ENCODE measurements around the gene CYP11A1. TPM values are rescaled to one million over a fixed set of nuclear protein-coding genes. Genes with fewer than 3 reads are reported as not detected.
"Not testable (repeated sequence)": the region's sequence is repeated elsewhere in the genome, so short reads cannot be mapped to it uniquely, and the experiment has no call there.

Gene CYP11A1
- polyA plus RNA-seq, 3 donors: 1.00 to 1.2 (median 1.1) TPM

DNA sequence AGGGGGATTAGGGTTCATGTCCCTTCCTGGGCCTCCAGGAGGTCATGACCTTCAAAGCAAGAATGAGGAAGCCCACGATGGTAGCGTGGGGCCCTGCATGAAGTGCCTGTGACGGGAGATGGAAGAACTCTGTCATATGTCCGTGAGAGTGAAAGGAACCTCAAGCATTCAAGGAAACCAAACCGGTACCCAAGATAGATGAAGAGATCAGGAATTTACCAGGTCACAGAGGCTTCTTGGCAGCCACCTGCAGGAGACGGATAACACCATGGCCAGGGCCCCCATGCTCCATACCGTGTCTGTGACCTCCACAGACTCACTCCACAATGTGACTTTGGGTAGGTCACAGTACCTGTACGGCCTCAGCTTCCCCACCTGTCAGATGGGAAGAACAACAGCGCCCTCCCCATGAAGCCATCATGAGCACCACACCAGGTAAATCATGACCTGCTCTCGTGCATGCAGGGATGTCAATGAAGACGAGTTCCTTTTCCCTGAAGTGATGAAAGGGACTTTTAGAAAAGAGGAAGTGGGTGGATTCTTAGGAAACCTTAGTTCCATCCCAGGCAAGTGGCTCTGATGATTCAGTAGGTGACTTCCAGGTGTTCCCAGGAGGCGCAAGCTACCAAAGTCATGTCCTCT is 23.3 kb upstream of the CYP11A1 start:
- no peak for DNase-seq (ENCODE audit: extremely low read depth in 1 of 11, low read depth in 9 of 11, low spot score in 4 of 11)

DNA sequence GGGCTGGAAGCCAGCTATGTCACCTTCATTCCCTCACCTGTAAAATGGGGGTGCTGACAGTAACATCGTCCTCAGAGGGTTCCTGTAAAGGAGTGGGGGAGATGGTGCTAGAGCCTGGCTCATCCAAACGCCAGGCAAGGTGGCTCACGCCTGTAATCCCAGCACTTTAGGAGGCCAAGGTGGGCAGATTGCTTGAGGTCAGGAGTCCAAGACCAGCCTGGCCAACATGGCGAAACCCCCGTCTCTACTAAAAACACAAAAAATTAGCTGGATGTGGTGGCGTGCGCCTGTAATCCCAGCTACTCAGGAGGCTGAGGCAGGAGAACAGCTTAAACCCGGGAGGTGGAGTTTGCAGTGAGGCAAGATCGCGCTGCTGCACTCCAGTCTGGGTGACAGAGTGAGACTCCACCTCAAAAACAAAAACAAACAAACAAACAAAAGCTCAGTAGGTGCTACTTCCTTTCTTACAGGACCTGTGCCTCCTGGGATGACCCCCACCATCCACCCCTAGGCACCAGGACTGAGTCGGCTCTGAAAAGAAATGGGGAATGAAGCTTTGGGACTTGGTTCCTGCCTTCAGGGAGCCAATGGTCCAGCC is 22.7 kb upstream of the CYP11A1 start:
- not testable (repeated sequence) for DNase-seq (ENCODE audit: extremely low read depth in 1 of 11, low read depth in 9 of 11, low spot score in 4 of 11)

DNA sequence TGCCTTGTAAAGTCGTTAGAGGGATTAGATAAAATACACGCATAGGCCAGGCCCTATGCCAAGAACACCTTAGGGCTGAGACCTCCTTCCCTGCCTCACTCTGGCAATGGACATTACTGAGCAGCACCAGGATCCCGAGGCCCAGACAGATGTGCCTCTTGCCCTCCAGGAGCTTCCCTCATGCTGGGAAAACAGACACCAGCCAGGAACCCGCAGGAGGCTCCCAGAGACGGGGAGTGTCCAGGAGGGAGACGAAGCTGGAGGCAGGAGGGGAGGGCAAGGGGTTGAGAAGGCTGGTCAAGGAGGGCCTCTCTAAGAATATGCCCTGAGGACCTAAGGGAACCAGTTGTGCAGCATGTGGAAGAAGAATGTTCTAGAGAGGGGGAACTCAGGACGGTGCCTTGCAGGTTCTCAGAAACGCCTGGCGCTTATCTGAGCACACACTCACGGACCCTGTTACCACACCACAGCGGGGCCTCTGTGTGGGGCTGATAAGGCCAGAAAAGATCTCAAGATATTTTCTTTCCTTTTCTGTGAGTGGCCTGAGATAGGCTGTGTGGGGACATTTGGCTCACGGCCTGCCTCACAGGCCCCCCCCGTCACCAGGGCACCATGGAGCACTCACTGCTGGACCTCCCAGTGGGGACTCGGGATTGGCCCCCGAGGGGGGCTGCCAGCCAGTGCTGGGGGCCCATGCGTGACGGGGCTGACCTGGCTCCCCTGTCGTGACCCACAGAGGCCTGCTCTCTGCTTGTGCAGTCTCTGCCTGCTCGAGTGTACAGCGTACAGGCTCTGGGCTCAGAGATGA is 22.0 kb upstream of the CYP11A1 start:
- no peak for DNase-seq (ENCODE audit: extremely low read depth in 1 of 11, low read depth in 9 of 11, low spot score in 4 of 11)

DNA sequence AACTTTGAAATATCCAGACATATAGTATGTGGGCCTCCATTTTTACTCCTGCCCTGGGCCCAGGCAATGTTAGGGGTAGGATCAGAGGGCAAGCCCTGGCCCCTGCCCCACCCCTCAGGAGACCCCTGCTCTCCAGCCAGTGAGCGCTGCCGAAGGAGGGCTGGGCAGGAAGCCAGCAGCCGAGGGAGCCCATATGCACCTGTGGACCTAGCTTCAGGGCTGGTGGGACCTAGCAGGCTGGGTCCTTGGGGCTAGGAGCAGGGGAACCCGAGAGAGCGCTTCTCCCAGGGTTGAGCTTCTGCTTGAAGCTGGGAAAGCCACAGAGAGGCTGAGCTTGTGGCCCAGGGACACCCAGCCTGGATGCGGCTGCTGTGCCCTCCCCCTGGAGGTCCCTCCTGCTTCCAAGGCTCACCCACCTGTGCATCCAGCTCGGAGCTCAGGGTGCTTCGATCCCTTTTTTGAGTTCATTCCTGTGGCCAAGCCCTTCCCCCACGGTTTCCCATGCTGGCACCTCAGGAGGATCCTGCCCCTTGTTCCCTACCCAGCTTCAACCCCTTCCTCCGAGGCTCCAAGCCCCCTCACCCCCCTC is 21.0 kb upstream of the CYP11A1 start:
- no peak for DNase-seq (ENCODE audit: extremely low read depth in 1 of 11, low read depth in 9 of 11, low spot score in 4 of 11)

DNA sequence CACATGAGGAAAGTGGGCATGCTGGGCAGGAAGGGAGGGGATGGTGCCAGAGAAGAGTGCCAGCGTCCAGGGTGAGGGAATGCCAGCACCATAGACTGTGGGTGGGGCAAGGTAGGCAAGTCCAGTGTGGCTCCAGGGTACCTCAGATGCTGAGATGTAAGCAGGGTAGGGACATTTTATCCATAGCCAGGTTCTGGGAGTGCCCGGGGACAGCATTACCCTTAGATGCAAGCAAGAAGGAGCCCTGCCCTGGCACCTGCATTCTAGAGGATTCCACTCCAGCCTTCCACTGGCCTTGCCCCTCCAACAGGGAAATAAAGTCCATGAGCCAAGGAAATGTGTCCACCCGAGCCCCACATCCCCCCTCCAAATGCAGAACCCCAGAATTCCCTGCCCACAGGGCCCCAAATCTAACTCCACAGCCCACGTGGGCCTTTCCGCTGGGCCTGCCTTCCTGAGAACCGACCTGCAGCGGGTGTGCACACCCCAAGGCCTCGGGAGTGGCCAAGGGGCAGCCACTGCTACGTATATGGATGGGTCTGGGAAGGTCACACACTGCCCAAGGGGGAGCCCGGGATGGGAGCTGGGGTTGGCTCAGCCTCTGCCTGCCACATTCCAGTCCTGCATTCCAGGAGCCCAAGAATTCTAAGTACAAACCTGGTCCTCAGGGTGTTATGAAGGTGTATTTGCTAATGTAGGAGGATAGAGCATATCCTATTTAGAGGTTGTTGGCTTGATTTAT is 20.3 kb upstream of the CYP11A1 start:
- DNase-seq (ENCODE audit: extremely low read depth in 1 of 11, low read depth in 9 of 11, low spot score in 4 of 11): no peak

DNA sequence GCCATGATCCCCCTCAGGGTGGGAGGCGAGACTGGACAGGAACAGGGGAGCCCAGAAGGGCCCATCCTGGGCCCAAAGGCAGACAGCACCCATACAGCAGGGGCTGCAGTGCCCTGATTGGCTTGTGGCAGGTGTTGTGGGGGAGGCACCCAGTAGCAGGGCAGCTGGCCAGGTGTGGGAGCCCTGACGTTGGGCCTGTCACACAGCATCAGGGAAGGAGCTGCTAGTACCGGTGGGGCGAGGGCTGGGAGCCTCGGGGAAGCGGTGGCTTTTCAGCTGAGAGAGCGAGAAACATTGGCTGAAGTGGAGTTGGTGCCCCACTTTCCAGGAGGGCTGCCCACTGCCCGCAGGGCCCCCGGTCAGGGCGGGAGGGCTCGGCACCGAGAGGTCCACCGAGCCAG is 19.7 kb upstream of the CYP11A1 start:
- no peak for DNase-seq (ENCODE audit: extremely low read depth in 1 of 11, low read depth in 9 of 11, low spot score in 4 of 11)

DNA sequence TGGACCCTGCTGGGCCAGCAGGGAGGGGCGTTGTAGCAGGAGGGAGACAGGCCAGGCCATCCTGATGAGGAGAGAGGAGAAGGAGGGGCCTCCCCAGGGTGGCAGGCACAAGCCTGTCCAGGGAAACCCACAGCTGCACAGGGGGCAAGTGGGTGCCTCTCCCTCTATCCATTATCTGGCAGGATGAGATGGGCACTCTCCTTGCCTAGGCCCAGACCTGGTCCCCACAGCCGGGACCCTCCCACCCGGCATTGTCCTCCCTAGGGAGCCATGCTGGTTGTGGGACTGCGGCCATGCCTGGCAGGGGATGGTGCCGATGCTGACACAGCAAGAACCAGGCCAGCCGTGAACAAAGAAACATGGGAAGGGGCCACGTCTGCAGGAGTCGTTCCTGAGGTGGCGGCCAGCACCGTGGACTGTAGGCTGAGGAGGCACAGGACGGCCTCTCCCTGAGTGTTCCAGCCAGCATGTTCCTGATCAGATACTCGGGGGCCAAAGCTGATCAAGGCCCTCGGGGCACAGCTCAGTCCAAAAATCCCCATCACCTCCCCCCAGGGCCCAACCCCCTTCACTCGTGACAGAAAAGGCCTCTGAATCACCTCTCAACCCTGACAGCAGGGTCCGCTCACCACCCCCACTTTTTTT is 19.2 kb upstream of the CYP11A1 start:
- DNase-seq (ENCODE audit: extremely low read depth in 1 of 11, low read depth in 9 of 11, low spot score in 4 of 11): no peak

DNA sequence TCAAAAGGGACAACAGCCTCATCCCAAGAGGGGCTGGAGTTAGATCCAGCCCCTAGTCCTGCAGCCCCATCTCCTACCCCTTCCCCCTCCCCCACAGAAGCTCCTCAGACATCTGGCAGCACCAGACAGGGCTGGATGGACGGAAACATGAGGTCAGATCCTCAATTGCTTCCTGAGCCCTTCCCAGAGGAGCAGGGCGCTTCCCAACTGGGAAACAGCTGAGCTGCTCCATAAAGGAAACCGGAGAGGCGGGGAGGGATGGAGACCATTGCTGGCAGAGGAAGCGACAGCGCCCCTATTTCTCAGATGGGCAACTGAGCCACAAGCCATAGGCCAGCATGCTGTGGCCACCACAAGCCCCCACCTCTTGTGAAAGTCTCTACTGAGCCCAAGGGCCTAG is 18.3 kb upstream of the CYP11A1 start:
- no peak for DNase-seq (ENCODE audit: extremely low read depth in 1 of 11, low read depth in 9 of 11, low spot score in 4 of 11)

DNA sequence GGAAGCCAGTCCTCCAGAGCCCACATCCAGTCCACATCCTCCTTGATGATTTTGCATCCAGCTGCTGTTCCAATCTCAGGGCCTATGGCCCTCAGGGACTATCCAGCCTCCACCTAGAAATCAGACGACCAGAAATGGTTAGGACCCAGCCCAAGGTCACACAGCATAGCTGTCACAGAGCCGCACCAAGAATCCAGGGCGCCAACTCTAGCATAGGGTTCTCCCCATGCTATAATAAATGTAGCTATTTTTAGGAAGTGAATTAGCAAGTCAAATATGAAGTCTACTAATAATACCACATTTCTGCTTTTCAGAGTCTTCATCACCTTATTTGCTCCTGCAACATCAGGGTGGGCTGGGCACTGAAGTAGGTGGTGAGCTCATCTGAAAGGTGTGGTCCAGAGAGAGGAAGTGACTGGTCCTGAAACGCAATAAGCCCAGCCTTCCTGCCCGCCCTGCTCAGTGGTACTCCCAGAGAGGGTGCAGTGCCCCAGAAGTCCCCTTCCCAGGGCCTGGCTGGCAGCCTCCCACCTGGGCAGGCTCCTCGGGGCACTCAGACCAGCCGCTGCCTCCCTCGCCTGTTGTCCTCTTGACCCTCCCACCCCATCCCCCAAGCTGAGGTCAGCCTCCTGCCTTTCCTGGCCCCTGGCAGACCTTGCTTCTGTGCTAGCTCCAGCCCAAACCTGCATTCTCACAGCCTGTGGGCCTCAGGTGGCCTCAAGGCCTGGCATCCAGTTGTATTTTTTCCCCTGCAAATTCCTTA is 17.6 kb upstream of the CYP11A1 start:
- DNase-seq (ENCODE audit: extremely low read depth in 1 of 11, low read depth in 9 of 11, low spot score in 4 of 11): no peak

DNA sequence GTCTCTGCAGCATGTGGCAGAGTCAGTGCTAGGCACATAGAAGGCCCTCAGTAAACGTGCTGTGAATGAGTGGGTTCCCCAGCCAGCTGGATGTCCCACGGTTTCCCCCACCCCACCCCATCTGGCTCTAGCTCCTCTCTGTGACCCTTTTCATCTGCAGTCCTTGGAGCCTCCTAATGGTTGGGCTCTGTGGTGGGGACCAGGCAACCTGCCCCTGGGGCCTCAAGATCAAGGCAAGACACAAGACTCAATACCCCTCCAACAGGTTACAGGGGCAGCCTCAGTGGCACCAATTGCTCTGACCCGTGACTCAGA is 17.1 kb upstream of the CYP11A1 start:
- DNase-seq (ENCODE audit: extremely low read depth in 1 of 11, low read depth in 9 of 11, low spot score in 4 of 11): no peak

DNA sequence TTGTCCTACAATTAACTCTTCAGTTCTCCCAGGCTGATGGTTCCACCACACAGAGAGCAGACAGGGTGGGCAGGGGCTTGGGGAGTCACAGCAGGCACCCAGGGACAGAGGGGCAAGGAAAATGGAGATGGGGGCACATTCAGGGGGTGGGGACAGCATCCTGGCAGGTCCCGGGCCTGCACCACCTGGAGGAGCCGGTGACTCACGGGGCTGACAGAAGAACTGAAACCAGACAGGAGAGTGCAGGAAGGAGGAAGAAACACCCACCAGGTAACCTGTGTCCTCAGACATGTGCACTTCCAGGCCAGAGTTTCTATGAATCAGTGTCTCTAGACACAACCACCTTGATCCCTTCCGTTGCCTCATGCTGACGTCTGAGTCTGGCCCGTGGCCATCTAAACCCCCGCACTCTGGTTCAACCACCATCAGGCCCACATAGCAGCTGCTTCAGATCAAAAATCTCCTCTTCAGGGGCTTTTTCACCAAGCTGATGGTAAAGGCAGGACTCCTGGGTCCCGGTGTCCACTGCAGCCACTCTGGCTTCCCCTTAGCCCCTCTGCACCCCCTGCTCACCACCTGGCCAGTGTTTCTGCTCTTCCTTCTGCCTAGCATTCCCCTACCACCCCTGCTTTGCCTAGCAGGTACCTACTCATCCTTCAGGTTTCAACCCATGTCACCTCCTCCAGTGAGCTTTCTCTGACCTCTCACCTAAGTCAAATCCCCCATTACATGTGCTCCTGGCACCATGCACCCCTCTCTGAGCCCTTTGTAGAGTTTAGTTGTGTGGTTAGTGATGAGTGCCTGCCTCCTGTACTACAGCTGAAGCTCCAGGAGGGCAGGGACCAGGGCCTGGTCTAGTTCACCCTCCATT is 16.5 kb upstream of the CYP11A1 start:
- no peak for DNase-seq (ENCODE audit: extremely low read depth in 1 of 11, low read depth in 9 of 11, low spot score in 4 of 11)

DNA sequence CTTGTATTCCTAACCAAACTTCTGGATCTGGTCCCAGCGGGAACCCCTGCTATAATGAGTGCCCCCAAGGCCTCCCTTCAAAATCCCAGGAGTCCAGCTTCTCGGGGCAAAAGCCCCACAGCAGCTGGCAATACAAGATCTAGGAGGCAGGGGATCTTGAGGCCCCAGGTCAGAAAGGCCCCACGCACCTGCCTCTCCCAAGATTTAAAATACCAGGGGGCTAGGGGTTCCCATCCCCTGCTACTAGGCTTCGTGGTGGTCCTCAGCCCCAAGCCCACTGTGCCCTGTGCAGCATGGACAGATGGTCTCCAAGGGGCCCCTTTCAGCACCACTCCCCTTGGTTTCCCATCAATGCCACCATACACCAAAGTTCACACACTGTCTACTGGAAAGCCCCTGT is 15.8 kb upstream of the CYP11A1 start:
- DNase-seq (ENCODE audit: extremely low read depth in 1 of 11, low read depth in 9 of 11, low spot score in 4 of 11): no peak

DNA sequence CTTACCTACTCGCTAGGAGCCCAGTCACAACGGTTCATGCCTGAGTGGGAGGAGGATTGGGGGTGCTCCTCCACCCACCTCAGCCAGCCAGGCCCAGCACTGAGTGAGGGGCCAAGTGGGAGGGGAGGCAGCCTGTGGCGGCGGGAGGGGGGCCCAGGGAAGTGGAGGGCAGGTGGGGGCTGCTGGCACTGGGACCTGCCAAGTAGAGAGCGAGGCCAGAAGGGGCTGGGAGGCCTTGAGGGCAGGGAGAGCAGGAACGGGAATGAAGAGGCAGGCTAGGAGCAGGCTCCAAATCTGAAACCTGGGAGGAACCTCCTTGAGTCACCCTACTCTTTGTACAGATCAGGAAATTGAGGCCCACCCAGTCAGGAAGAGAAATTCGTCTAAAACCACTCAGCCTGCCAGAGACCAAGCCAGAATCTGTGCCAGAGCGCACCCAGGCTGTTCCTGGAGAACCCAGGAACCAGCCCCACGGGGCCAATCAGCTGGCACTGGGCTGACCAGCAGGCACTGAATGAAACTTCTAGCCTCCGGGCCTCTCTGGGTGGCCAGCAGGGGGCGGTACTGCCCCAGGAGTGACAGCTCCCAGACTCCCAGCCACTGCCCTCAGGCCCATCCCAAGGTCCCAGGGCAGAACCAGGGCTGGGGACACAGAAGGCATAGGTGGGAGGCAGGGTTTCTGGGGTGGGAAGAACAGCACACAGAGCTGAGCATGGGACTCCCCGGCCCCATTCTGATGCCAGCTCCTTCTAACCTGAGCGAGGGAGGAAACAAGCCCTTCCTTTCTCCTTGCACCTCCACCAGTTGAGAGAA is 14.8 kb upstream of the CYP11A1 start:
- peak in 7 of 11 donors; percentile 47 to 78 (median 71) for DNase-seq (ENCODE audit: extremely low read depth in 1 of 11, low read depth in 9 of 11, low spot score in 4 of 11)

DNA sequence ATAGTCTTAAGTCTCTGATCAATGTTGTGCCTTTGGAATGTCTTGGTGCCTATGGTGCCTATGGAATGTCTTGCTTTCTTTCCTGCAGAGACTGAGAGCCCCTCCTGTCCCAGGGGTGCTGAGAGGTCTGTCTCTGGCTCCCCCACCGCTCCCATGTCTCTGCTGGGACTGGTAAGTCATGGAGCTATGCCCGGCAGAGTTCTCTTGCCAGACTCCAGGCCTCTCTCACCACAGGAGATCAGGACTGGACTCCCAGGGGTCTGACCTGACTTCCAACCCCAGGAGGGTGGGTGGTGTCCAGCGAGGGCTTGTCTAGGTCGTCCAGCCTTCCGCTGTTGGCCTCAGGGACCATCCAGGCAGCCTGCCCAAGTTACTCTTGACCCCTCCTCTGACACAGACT is 14.0 kb upstream of the CYP11A1 start:
- no peak for DNase-seq (ENCODE audit: extremely low read depth in 1 of 11, low read depth in 9 of 11, low spot score in 4 of 11)

DNA sequence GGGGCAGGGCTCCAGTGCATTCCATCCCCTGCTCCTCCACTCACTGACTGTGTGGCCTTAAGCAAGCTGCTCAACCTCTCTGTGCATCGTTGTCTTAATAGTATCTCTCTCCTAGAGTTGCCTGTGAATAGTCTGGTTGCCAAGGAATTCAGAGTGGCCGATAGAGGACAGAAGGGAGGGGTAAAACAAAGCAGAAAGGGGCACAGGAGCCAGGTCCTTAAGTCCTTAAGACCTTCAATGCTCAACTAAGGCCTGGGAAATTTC is 13.7 kb upstream of the CYP11A1 start:
- DNase-seq (ENCODE audit: extremely low read depth in 1 of 11, low read depth in 9 of 11, low spot score in 4 of 11): no peak

DNA sequence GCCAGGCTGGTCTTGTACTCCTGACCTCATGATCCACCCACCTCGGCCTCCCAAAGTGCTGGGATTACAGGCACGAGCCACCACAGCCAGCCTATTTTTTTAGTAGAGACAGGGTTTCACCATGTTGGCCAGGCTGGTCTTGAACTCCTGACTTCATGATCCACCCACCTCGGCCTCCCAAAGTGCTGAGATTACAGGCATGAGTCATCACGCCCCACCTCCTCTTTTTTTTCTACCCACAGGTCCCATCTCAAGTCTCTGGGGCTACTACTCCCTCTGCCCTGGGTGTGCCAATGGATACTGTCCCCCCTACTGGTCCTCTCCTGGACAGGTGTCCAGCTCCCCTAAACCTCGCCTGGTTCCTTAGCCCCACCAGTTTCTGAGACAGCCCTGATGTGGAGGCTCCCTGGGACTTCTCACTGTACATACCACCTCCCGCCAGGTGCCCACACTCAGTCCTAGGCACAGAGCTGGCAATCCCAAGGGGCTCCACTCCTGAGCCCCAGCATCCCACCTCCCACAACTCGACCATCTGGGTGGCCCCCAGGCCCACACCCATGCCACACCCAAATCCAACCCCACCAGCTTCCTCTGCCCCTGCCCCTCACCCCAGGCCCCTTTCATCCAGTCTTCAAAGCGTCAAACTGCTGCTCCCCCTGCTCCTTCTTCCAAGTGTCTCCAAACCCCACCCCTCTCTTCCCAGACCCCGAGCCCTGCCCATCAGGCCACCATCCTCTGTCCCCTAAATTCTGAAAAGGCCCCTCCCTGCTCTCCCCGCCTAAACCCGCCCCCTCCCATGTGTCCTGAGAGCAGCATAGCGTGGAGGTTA is 13.1 kb upstream of the CYP11A1 start:
- DNase-seq (ENCODE audit: extremely low read depth in 1 of 11, low read depth in 9 of 11, low spot score in 4 of 11): no peak
